ENCODE measurements around the gene RETREG2. TPM values are rescaled to one million over a fixed set of nuclear protein-coding genes. Genes with fewer than 3 reads are reported as not detected.
A peak's percentile ranks its signal among the peaks of the same experiment; 100 is the strongest.

Gene RETREG2
- total RNA-seq, 4 donors from 2014 or later: 88.7 to 110 (median 98.3) TPM

DNA sequence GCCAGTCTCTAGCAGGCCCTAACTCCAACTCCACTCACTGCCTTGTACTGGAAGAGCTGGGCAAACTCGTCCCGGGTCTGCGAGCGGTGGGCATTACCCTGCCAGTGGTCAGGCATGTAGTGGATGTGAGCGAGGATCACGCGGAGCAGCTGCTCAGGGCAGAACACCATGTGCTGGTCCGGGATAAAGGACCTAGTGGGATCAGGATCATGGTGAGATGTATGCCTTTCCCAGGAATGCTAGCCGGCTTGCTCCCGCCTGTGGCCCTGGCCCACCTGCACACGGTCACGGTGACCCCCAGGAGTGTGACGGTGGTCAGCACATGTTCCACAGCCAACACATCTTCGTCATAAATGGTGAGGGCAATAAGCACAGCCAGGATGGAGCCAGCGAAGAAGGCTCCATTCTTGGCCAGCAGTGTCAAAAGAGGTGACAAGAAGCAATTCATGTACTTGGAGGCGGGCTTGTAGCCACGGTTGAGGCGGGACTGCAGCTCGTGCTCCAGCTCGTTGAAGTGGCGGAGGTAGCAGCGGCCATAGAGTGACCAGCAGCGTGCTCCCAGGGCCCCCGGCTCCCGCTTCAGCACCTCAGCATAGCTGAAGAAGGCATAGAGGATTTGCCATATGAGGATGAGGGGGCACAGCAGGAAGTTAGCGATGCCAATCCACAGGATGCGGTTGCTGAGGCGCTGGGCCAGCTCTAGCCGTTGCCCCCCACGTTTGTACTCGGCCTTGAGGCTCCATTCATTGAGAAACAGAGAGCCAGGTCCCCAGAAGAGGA lies 45.9 kb downstream of the RETREG2 start:
- DNase-seq (ENCODE audit: low spot score in 2 of 2): no peak
- intact Hi-C loops (cut with DNase I; ENCODE audit: low total_unique reads): loop anchor here (10.0 kb wide), 1 partner anchor 919 kb away; no protein-coding TSS in a partner anchor
- H3K4me3 ChIP-seq (ENCODE audit: low read depth, poor library complexity, severe bottlenecking): no peak overlapping the region
- TF ChIP-seq POLR2A (IDR thresholded peaks at IDR 0.05): no peak
- TF ChIP-seq, protein P1, sequence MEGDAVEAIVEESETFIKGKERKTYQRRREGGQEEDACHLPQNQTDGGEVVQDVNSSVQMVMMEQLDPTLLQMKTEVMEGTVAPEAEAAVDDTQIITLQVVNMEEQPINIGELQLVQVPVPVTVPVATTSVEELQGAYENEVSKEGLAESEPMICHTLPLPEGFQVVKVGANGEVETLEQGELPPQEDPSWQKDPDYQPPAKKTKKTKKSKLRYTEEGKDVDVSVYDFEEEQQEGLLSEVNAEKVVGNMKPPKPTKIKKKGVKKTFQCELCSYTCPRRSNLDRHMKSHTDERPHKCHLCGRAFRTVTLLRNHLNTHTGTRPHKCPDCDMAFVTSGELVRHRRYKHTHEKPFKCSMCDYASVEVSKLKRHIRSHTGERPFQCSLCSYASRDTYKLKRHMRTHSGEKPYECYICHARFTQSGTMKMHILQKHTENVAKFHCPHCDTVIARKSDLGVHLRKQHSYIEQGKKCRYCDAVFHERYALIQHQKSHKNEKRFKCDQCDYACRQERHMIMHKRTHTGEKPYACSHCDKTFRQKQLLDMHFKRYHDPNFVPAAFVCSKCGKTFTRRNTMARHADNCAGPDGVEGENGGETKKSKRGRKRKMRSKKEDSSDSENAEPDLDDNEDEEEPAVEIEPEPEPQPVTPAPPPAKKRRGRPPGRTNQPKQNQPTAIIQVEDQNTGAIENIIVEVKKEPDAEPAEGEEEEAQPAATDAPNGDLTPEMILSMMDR (IDR thresholded peaks at IDR 0.05): no peak
- 93 to 94% methylated on average over 26 to 31 of the region's 31 CpGs for WGBS, 2 donors

DNA sequence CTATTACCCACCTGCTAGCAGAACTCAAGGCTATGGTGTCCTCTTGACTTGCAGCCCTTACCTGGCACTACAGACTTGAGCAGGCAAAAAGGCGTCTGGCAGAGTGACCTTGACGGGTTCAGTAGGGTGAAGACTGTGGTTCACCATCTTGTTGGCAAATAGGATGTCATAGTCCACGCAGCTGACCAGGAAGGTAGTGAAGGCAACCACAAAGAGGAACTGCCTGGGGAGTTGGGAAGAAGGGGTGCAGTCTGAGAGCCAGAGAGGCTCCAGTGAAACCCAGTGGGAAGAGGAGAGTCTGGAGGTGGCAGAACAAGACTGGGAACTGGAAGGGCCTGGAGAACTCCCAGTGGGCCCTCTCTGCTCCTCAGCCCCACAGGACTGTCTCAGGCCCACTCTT lies 47.3 kb downstream of the RETREG2 start:
- no peak for DNase-seq (ENCODE audit: low spot score in 2 of 2)
- intact Hi-C loops (cut with DNase I; ENCODE audit: low total_unique reads): loop anchor here (10.0 kb wide), 1 partner anchor 921 kb away; no protein-coding TSS in a partner anchor
- 70 to 79% methylated on average over 3 of the region's 3 CpGs for WGBS, 2 donors
- H3K4me3 ChIP-seq (ENCODE audit: low read depth, poor library complexity, severe bottlenecking): no peak overlapping the region
- TF ChIP-seq POLR2A (IDR thresholded peaks at IDR 0.05): no peak

DNA sequence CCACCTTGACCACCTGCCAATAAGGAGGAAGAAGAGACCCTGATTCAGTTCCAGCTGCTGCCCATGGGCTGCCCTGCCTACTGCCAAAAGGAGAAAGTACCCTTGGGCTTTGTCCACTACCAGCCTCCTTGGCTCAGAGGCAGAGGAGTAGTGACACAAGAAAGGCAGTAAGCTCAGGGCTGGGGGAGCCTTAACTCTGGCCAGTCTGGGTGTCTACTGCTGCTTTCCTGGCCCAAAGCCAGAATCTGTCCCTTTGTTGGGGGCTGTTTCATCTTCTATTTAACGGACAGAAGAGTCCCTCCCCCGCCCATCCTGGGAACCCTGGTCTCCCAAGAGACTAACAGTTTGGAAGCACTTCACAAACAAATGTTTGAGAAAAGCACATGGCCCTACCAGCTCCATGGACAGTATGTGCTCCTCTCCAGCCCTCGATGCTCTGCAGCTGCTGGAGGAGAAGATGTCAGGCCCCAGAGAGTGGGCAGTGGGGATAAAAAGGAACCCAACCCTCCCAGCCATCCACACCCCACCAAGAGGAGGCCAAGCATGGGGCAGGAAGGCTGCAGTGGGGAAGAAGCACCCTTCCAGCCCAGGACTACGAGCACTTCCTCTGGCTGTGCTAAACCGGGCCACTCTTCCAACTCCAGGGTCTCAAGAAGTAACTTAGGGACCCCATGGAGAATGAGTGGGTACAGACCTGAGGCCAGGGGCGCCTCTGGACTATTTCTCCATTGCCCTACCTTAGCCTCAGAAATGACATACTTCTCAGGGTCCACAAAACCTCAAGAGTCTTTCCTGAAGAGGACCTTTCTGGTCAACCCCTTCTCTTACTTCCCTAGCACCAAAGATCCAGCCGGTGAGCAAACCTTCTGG lies 50.2 kb downstream of the RETREG2 start:
- H3K4me3 ChIP-seq (ENCODE audit: low read depth, poor library complexity, severe bottlenecking): peak overlapping the region; percentile 46
- intact Hi-C loops (cut with DNase I; ENCODE audit: low total_unique reads): loop anchor here (10.0 kb wide), 1 partner anchor 923 kb away; no protein-coding TSS in a partner anchor
- DNase-seq (ENCODE audit: low spot score in 2 of 2): no peak
- 33 to 42% methylated on average over 7 of the region's 7 CpGs for WGBS, 2 donors
- no peak for TF ChIP-seq POLR2A (IDR thresholded peaks at IDR 0.05)

DNA sequence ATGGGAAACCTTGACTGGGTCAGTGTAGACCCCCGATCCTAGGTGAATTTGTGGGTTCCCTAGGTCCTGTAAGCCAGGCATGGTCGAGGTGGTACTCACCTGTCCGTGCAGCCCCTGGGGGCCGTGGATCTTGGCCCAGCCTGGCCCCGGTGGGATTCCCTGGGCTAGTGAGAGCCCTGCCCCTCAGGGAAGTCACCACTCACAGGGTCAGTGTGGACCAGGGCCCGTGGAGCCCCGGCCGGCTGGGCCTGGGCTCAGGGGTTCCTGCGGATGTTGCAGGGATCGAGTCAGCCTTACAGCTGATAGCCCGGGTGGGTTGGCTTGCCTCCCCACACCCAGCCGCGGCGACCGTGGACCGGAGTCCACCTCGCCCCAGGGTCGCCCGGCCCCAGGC lies 50.8 kb downstream of the RETREG2 start:
- intact Hi-C loops (cut with DNase I; ENCODE audit: low total_unique reads): loop anchor here (10.0 kb wide), 1 partner anchor 924 kb away; no protein-coding TSS in a partner anchor
- 1 to 3% methylated on average over 11 to 15 of the region's 19 CpGs for WGBS, 2 donors
- TF ChIP-seq POLR2A (IDR thresholded peaks at IDR 0.05): no peak
- TF ChIP-seq, protein P1 (IDR thresholded peaks at IDR 0.05): no peak
- no peak for DNase-seq (ENCODE audit: low spot score in 2 of 2)
- H3K4me3 ChIP-seq (ENCODE audit: low read depth, poor library complexity, severe bottlenecking): peak overlapping the region; percentile 46

DNA sequence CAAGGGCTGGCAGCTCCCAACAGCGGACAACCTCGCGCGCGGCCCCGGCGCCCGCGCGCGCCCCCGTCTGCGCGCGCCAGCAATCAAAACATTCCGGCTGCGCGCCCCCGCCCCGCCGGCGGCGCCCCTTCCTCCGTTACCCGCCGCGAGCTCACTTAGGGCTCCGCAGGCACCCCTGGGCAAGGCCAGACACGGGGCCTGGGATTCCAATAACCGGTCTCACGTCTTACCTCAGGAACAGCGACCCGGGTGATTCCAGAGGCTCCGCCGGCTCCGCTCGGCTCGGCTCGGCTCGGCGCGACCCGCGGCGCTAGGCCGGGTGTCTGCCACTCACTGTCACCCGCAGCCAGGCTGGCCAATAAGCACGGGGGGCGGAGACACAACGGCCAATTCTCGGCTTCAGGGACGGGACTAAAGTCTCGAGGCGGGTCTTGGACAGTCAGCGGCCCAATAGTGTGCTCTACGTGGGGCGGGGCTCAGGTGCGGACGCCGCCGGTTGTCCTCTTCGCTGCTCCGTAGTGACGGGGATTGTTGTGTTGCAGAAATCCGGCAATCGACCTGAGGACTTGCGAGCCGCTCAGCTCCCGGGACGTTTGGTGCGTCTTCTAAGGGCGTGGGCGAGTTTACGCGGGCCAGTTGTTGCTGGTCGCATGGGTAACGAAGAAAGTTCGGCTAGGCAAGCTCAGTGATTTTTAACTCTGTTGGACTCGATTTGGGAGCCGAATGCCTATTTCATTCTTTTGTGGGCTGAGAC lies 51.4 kb downstream of the RETREG2 start, which contains the start of the genes ANKZF1 and ATG9A:
TSS of gene ANKZF1 (plus strand) at position 502 of the 754 bp plus-strand sequence. CDS start 452 bp downstream, outside the sequence.
TSS of gene ATG9A (minus strand) at position 332 of the 754 bp plus-strand sequence. CDS start 1,612 bp downstream, outside the sequence.
- TF ChIP-seq, protein P1 (IDR thresholded peaks at IDR 0.05): peak in 1 of 3 donors; percentile 43
- TF ChIP-seq POLR2A (IDR thresholded peaks at IDR 0.05): no peak
- peak within 1 kb of the TSS; percentile 46 for H3K4me3 ChIP-seq (ENCODE audit: low read depth, poor library complexity, severe bottlenecking)
- DNase-seq (ENCODE audit: low spot score in 2 of 2): peak; percentile 99 to 100
- intact Hi-C loops (cut with DNase I; ENCODE audit: low total_unique reads): loop anchor here (10.0 kb wide), 1 partner anchor 925 kb away; no protein-coding TSS in a partner anchor
- WGBS, 2 donors: 0 to 1% methylated on average over 43 to 69 of the region's 80 CpGs

DNA sequence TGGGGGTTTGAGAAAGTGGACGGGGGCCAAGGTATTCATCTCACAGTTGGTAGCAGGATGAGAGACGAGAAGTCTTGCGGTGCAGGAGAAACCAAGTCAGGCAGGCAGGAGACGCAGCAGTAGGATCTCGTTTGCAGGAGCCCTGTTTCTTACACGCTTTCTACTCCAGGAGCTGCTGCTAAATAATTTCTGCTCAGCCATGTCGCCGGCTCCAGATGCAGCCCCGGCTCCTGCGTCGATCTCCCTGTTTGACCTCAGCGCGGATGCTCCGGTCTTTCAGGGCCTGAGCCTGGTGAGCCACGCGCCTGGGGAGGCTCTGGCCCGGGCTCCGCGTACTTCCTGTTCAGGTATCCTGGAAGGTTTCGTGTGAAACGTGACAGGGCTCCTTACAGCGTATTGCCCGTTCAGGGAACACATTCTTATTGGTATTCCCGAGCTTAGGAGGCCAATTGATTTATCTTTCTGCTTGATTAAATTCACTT lies 52.0 kb downstream of the RETREG2 start:
- TF ChIP-seq, protein P1 (IDR thresholded peaks at IDR 0.05): no peak
- TF ChIP-seq POLR2A (IDR thresholded peaks at IDR 0.05): no peak
- no peak for DNase-seq (ENCODE audit: low spot score in 2 of 2)
- intact Hi-C loops (cut with DNase I; ENCODE audit: low total_unique reads): no loop called here
- peak overlapping the region; percentile 46 for H3K4me3 ChIP-seq (ENCODE audit: low read depth, poor library complexity, severe bottlenecking)
- WGBS, 2 donors: 0 to 1% methylated on average over 24 of the region's 24 CpGs

Data from lower leg skin (tissue), 4 donors.